AG04449 (cell line): ENCODE results near the gene COL5A1.

Source experiments
- CTCF ChIA-PET: fragments of 350-600 bp; formaldehyde crosslinking; extraction: SDS; loops from one replicate; lab custom pipeline; 2021; ENCODE audit warnings: antibody characterized with exemption; lab: Yijun Ruan, JAX
- POLR2A ChIA-PET: fragments of 400-600, 350-600 bp; formaldehyde crosslinking; extraction: SDS; loops from one replicate; lab custom pipeline; 2020; ENCODE audit warnings: antibody characterized with exemption, inconsistent platforms; lab: Yijun Ruan, JAX
- DNase-seq: peaks from one replicate; pipeline ENCODE4 v3.0.0-alpha.2; 2010; ENCODE audit warnings: low read depth, low spot score
- H3K4me3 ChIP-seq: 2 replicates; pipeline ENCODE4 v1.5.1; 2011; ENCODE audit warnings: low read depth, mild to moderate bottlenecking, control low read depth, low read length
- CTCF ChIP-seq: IDR thresholded peaks from one replicate; pipeline ENCODE4 v1.5.1; 2011; ENCODE audit warnings: mild to moderate bottlenecking, moderate library complexity, low read length, control low read depth, inconsistent platforms; ENCODE audit not compliant: insufficient read depth; ENCODE audit errors: missing control alignments

COL5A1 gene

GRCh38 chr9:134774410-134774809 is 132.8 kb downstream of the COL5A1 start:
- DNase-seq, result no peak
- H3K4me3 ChIP-seq, result no peak overlapping the region
- ChIA-PET CTCF (interaction anchor here (2.1 kb wide), 1 partner anchor 37 kb away, joined by 6 read pairs; no protein-coding TSS in a partner anchor), POLR2A (interaction anchor here (0.7 to 1.0 kb wide), 2 partner anchors 21 to 38 kb away, joined by 3 read pairs; no protein-coding TSS in a partner anchor)
- no peak for TF ChIP-seq CTCF

GRCh38 chr9:134775081-134775951 is 133.7 kb downstream of the COL5A1 start:
- H3K4me3 ChIP-seq, result no peak overlapping the region
- TF ChIP-seq CTCF, result no peak
- ChIA-PET CTCF (interaction anchor here (0.7 to 4.7 kb wide), 4 partner anchors 24 to 327 kb away, joined by 3 to 28 read pairs (median 5); no protein-coding TSS in a partner anchor), POLR2A (interaction anchor here (0.6 to 1.0 kb wide), 3 partner anchors 18 to 37 kb away, joined by 3 read pairs; no protein-coding TSS in a partner anchor)
- DNase-seq, result peak; percentile 66

- no peak for TF ChIP-seq CTCF
- no peak overlapping the region for H3K4me3 ChIP-seq
- peak; percentile 67 for DNase-seq
- ChIA-PET POLR2A (no interaction called here), CTCF (interaction anchor here (1.6 to 4.7 kb wide), 3 partner anchors 25 to 328 kb away, joined by 4 to 28 read pairs (median 6); no protein-coding TSS in a partner anchor)
Observed at GRCh38 chr9:134776080-134776796, 134.6 kb downstream of the COL5A1 start.

GRCh38 chr9:134777153-134777552 is 135.6 kb downstream of the COL5A1 start:
- CTCF ChIA-PET, result interaction anchor here (2.0 to 4.7 kb wide), 4 partner anchors 10 to 329 kb away, joined by 6 to 28 read pairs (median 12); no protein-coding TSS in a partner anchor
- POLR2A ChIA-PET, result no interaction called here
- no peak for DNase-seq
- TF ChIP-seq CTCF, result no peak
- no peak overlapping the region for H3K4me3 ChIP-seq

GRCh38 chr9:134778156-134778555 is 136.6 kb downstream of the COL5A1 start:
- POLR2A ChIA-PET, result no interaction called here
- H3K4me3 ChIP-seq, result no peak overlapping the region
- no peak for DNase-seq
- CTCF ChIA-PET, result interaction anchor here (0.7 to 4.7 kb wide), 11 partner anchors 9 to 633 kb away, joined by 3 to 28 read pairs (median 6); no protein-coding TSS in a partner anchor
- no peak for TF ChIP-seq CTCF
